Mesenchymal stem cell (in vitro differentiated cells and primary cell): ENCODE measurements around the gene CHST11.
A peak's percentile ranks its signal among the peaks of the same experiment; 100 is the strongest.

Experiments used
- DNase-seq: peaks from one replicate; pipeline ENCODE4 v3.0.0-alpha.2; 2013
- H2AFZ ChIP-seq: one replicate; pipeline ENCODE4 v1.6.1; 2013; ENCODE audit warnings: low read depth, mild to moderate bottlenecking, control low read depth, inconsistent platforms, low read length, moderate library complexity
- H2AK5ac ChIP-seq: 2 replicates; pipeline ENCODE4 v1.6.1; 2013; ENCODE audit warnings: low read length, moderate library complexity, mild to moderate bottlenecking, inconsistent platforms; ENCODE audit not compliant: severe bottlenecking
- H2BK120ac ChIP-seq: one replicate; pipeline ENCODE4 v1.6.1; 2013; ENCODE audit warnings: low read depth, mild to moderate bottlenecking, inconsistent platforms, low read length, moderate library complexity
- H2BK12ac ChIP-seq, 2 experiments: one replicate each; pipeline ENCODE4 v1.6.1; 2013; ENCODE audit warnings: inconsistent platforms in 2 of 2, low read length in 2 of 2, mild to moderate bottlenecking in 2 of 2, moderate library complexity in 2 of 2, control low read depth in 1 of 2
- H2BK15ac ChIP-seq: one replicate; pipeline ENCODE4 v1.6.1; 2013; ENCODE audit warnings: mild to moderate bottlenecking, low read depth, inconsistent platforms; ENCODE audit not compliant: poor library complexity, severe bottlenecking
- H2BK5ac ChIP-seq: 2 replicates; pipeline ENCODE4 v1.6.1; 2013; ENCODE audit warnings: low read depth, mild to moderate bottlenecking, low read length, control low read depth, inconsistent platforms; ENCODE audit not compliant: poor library complexity, severe bottlenecking
- H3K14ac ChIP-seq, 2 experiments: one replicate each; pipeline ENCODE4 v1.6.1; 2013; ENCODE audit warnings: inconsistent platforms in 2 of 2, low read length in 2 of 2, control low read depth in 1 of 2, mild to moderate bottlenecking in 1 of 2, moderate library complexity in 1 of 2
- H3K18ac ChIP-seq, 2 experiments: one replicate each; pipeline ENCODE4 v1.6.1; 2013; ENCODE audit warnings: inconsistent platforms in 2 of 2, low read length in 2 of 2, control low read depth in 1 of 2, low read depth in 1 of 2, mild to moderate bottlenecking in 1 of 2
- H3K23ac ChIP-seq, 2 experiments: one replicate each; pipeline ENCODE4 v1.6.1; 2013; ENCODE audit warnings: inconsistent platforms in 2 of 2, low read length in 2 of 2, mild to moderate bottlenecking in 2 of 2, moderate library complexity in 2 of 2, control low read depth in 1 of 2
- H3K27ac ChIP-seq: 2 replicates; pipeline ENCODE4 v1.5.1; 2013; ENCODE audit warnings: mild to moderate bottlenecking, moderate library complexity, low read length, control low read depth, inconsistent platforms; ENCODE audit not compliant: poor library complexity, severe bottlenecking
- H3K27me3 ChIP-seq, 2 experiments: 2 replicates each; pipeline versions ENCODE4 v1.6.1 to v1.7.0; 2013; ENCODE audit warnings: low read length in 2 of 2, mild to moderate bottlenecking in 2 of 2, moderate library complexity in 2 of 2, control low read depth in 1 of 2, inconsistent platforms in 1 of 2; ENCODE audit not compliant: control insufficient read depth in 1 of 2, insufficient read depth in 1 of 2
- H3K36me3 ChIP-seq, 2 experiments: 2 replicates each; pipeline versions ENCODE4 v1.6.1 to v1.7.0; 2013; ENCODE audit warnings: low read length in 2 of 2, control low read depth in 1 of 2, inconsistent platforms in 1 of 2, low read depth in 1 of 2, mild to moderate bottlenecking in 1 of 2; ENCODE audit not compliant: insufficient read depth in 2 of 2, control insufficient read depth in 1 of 2
- H3K4ac ChIP-seq, 2 experiments: one replicate each; pipeline ENCODE4 v1.6.1; 2013; ENCODE audit warnings: inconsistent platforms in 2 of 2, low read length in 2 of 2, mild to moderate bottlenecking in 2 of 2, moderate library complexity in 2 of 2, control low read depth in 1 of 2, low read depth in 1 of 2
- H3K4me1 ChIP-seq: 2 replicates; pipeline ENCODE4 v1.6.1; 2013; ENCODE audit warnings: low read depth, low read length, control low read depth; ENCODE audit not compliant: control insufficient read depth, insufficient read depth
- H3K4me2 ChIP-seq: 2 replicates; pipeline ENCODE4 v1.6.1; 2013; ENCODE audit warnings: low read length, mild to moderate bottlenecking, inconsistent platforms; ENCODE audit not compliant: poor library complexity, severe bottlenecking
- H3K4me3 ChIP-seq, 2 experiments: 2 replicates each; pipeline versions ENCODE4 v1.5.1 to v1.7.0; 2013; ENCODE audit warnings: low read length in 2 of 2, mild to moderate bottlenecking in 2 of 2, control low read depth in 1 of 2, low read depth in 1 of 2; ENCODE audit not compliant: insufficient read depth in 1 of 2
- H3K79me1 ChIP-seq: replicated peaks from 2 replicates; pipeline ENCODE4 v1.6.1; 2013; ENCODE audit warnings: mild to moderate bottlenecking, control low read depth, low read length, inconsistent platforms; ENCODE audit not compliant: poor library complexity, severe bottlenecking
- H3K9ac ChIP-seq: 2 replicates; pipeline ENCODE4 v1.7.0; 2013; ENCODE audit warnings: mild to moderate bottlenecking, low read length, moderate library complexity
- H3K9me3 ChIP-seq: 2 replicates; pipeline ENCODE4 v1.7.0; 2013; ENCODE audit warnings: mild to moderate bottlenecking, low read length; ENCODE audit not compliant: control insufficient read depth
- H4K8ac ChIP-seq: one replicate; pipeline ENCODE4 v1.6.1; 2013; ENCODE audit warnings: inconsistent platforms, mild to moderate bottlenecking, low read length, moderate library complexity
- H4K91ac ChIP-seq: one replicate; pipeline ENCODE4 v1.6.1; 2013; ENCODE audit warnings: mild to moderate bottlenecking, low read length, inconsistent platforms
- WGBS: methylation state at CpG from one replicate; pipeline ENCODE4 v1.1.7; 2013; ENCODE audit warnings: mixed read lengths; 5-methylcytosine and 5-hydroxymethylcytosine counted together

Gene CHST11

GRCh38 chr12:104640956-104641355 is 184.2 kb downstream of the CHST11 start:
- Histone ChIP-seq H2AFZ (no peak overlapping the region), H3K9ac (no peak overlapping the region), H2BK12ac (no peak overlapping the region), H3K27ac (no peak overlapping the region), H3K4me2 (no peak overlapping the region), H2BK15ac (no peak overlapping the region), H2BK120ac (no peak overlapping the region), H3K4me1 (peaks cover 3% of the 10 kb centered on the region), H3K14ac (no peak overlapping the region), H4K91ac (no peak overlapping the region), H2AK5ac (no peak overlapping the region), H3K4ac (no peak overlapping the region), H3K18ac (peak overlapping the region in 1 of 2 experiments; percentile 43), H3K27me3 (peaks cover 0 to 19% of the 10 kb centered on the region in 2 experiments), H3K79me1 (no peaks in the 10 kb centered on the region), H3K9me3 (peaks cover 8% of the 10 kb centered on the region), H4K8ac (peak overlapping the region; percentile 15), H3K4me3 (no peak overlapping the region), H3K36me3 (peaks cover 0 to 2% of the 10 kb centered on the region in 2 experiments), H2BK5ac (no peak overlapping the region), H3K23ac (no peak overlapping the region)
- 100% methylated on average over 1 of the region's 1 CpG for WGBS
- no peak for DNase-seq

GRCh38 chr12:104641862-104642261 is 185.1 kb downstream of the CHST11 start:
- Histone ChIP-seq H3K18ac (no peak overlapping the region), H2AK5ac (no peak overlapping the region), H3K4me3 (no peak overlapping the region), H3K36me3 (no peaks in the 10 kb centered on the region), H2BK12ac (peak overlapping the region in 1 of 2 experiments; percentile 25), H3K4ac (no peak overlapping the region), H2BK5ac (no peak overlapping the region), H3K79me1 (no peaks in the 10 kb centered on the region), H3K14ac (no peak overlapping the region), H3K4me1 (peaks cover 3% of the 10 kb centered on the region), H4K91ac (no peak overlapping the region), H2BK15ac (no peak overlapping the region), H3K9me3 (peaks cover 8% of the 10 kb centered on the region), H2BK120ac (no peak overlapping the region), H4K8ac (no peak overlapping the region), H2AFZ (no peak overlapping the region), H3K9ac (no peak overlapping the region), H3K4me2 (no peak overlapping the region), H3K23ac (no peak overlapping the region), H3K27ac (no peak overlapping the region), H3K27me3 (peaks cover 0 to 17% of the 10 kb centered on the region in 2 experiments)
- WGBS, result 49% methylated on average over 3 of the region's 3 CpGs
- no peak for DNase-seq

- no peak overlapping the region for H3K23ac ChIP-seq
- H3K14ac ChIP-seq, result no peak overlapping the region
- no peak overlapping the region for H3K9ac ChIP-seq
- no peak overlapping the region for H3K27ac ChIP-seq
- 98% methylated on average over 5 of the region's 8 CpGs for WGBS
- H3K36me3 ChIP-seq, result no peaks in the 10 kb centered on the region
- H3K4ac ChIP-seq, result no peak overlapping the region
- no peak overlapping the region for H4K91ac ChIP-seq
- peak; percentile 20 for DNase-seq
- no peak overlapping the region for H2BK15ac ChIP-seq
- no peak overlapping the region for H2AFZ ChIP-seq
- no peak overlapping the region for H4K8ac ChIP-seq
- H2BK12ac ChIP-seq, result no peak overlapping the region
- H3K4me2 ChIP-seq, result no peak overlapping the region
- H3K18ac ChIP-seq, result no peak overlapping the region
- no peak overlapping the region for H3K4me3 ChIP-seq
- no peak overlapping the region for H2BK5ac ChIP-seq
- H2AK5ac ChIP-seq, result no peak overlapping the region
- H2BK120ac ChIP-seq, result no peak overlapping the region
- H3K9me3 ChIP-seq, result peaks cover 8% of the 10 kb centered on the region
- H3K79me1 ChIP-seq, result no peaks in the 10 kb centered on the region
- peaks cover 0 to 11% of the 10 kb centered on the region in 2 experiments for H3K27me3 ChIP-seq
- peaks cover 3% of the 10 kb centered on the region for H3K4me1 ChIP-seq
Measured at GRCh38 chr12:104643093-104643818, 186.5 kb downstream of the CHST11 start.

- H3K18ac ChIP-seq, result peak overlapping the region in 1 of 2 experiments; percentile 12
- H3K79me1 ChIP-seq, result no peaks in the 10 kb centered on the region
Measured at GRCh38 chr12:104643819-104644669, 187.3 kb downstream of the CHST11 start.

More at GRCh38 chr12:104643819-104644669, 187.3 kb downstream of the CHST11 start:
- Histone ChIP-seq H3K36me3 (no peaks in the 10 kb centered on the region), H3K27ac (no peak overlapping the region), H3K23ac (no peak overlapping the region), H3K27me3 (peaks cover 0 to 11% of the 10 kb centered on the region in 2 experiments), H2BK5ac (no peak overlapping the region), H2BK120ac (no peak overlapping the region), H3K9ac (no peak overlapping the region), H2AFZ (no peak overlapping the region), H3K9me3 (peaks cover 8% of the 10 kb centered on the region), H3K14ac (no peak overlapping the region), H2AK5ac (no peak overlapping the region), H3K4me2 (no peak overlapping the region), H3K4ac (no peak overlapping the region), H4K91ac (no peak overlapping the region), H3K4me3 (no peak overlapping the region), H2BK15ac (no peak overlapping the region), H2BK12ac (no peak overlapping the region), H4K8ac (no peak overlapping the region), H3K4me1 (peaks cover 3% of the 10 kb centered on the region)
- no peak for DNase-seq
- 92% methylated on average over 12 of the region's 12 CpGs for WGBS
